Chondrocyte (in vitro differentiated cells): ENCODE results near the gene CASP7. TPM values are rescaled to one million over a fixed set of nuclear protein-coding genes. Genes with fewer than 3 reads are reported as not detected.

Experiments
- DNase-seq: peaks from one replicate; pipeline ENCODE4 v3.0.0; 2021; ENCODE audit warnings: mixed read lengths, low spot score
- H3K27ac Mint-ChIP-seq: one replicate; pipeline ENCODE4 v1.8.0; 2021; ENCODE audit warnings: mild to moderate bottlenecking, moderate library complexity, mixed read lengths; ENCODE audit not compliant: unreplicated experiment
- H3K27me3 Mint-ChIP-seq: 2 replicates; pipeline ENCODE4 v1.8.0; 2021; ENCODE audit warnings: low read depth, mixed read lengths
- H3K36me3 Mint-ChIP-seq: 2 replicates; pipeline ENCODE4 v1.8.0; 2021; ENCODE audit warnings: low read depth, mixed read lengths
- H3K4me1 Mint-ChIP-seq: 2 replicates; pipeline ENCODE4 v1.8.0; 2021; ENCODE audit warnings: low read depth, mild to moderate bottlenecking, mixed read lengths
- H3K4me3 Mint-ChIP-seq: one replicate; pipeline ENCODE4 v1.8.0; 2021; ENCODE audit warnings: mild to moderate bottlenecking, moderate library complexity, mixed read lengths; ENCODE audit not compliant: unreplicated experiment
- H3K9me3 Mint-ChIP-seq: 2 replicates; pipeline ENCODE4 v1.8.0; 2021; ENCODE audit warnings: low read depth, mixed read lengths
- microRNA-seq: library from miRNA; unstranded; fragments of <30 nt; microRNA quantifications from one replicate; pipeline ENCODE4 v1.2.0, GENCODE V29; 2020; ENCODE audit warnings: borderline number of aligned reads
- total RNA-seq: library from RNA; stranded (reverse); gene quantifications from 3 replicates; pipeline ENCODE4 v1.2.1, GENCODE V29; 2021
- TF ChIP-seq, protein P1 (sequence below): fragments of 200-600 bp; sonication (generic); IDR thresholded peaks from 2 replicates; pipeline ENCODE4 v1.5.0; 2021; ENCODE audit warnings: antibody characterized with exemption, mild to moderate bottlenecking, moderate library complexity

The CASP7 gene
- total RNA-seq, 1 donor from 2014 or later: 24.0 TPM

DNA sequence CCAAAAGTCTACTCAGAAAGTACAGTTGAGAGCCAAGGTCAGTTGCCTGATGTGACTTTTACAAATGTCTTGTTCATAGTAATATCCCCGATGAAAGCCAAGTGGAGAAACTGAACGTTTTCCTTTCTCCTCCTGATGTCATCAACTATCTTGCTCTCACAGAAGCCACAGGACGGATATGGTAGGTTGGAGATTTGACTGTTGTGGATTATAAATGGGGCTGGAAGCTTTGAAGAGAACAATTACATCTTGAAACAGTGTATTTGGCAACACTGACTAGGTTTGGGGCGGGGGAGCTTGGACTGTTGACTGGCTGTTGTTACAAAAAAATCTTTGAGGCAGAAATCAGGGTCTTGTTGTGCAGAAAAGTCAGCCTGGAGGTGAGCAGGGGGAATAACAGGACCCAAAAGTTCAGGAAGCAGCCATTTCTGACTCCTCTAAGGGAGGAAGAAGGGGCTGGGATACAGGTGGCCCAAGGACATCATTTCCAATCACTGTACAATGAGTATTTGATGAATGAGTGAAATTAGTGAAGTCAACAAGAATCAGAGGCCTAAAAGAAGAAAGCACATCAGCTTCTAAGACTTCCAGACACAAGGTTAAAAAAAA, 96.1 kb downstream of the CASP7 start:
- Mint-ChIP-seq H3K4me3 (no peak overlapping the region), H3K27me3 (peaks cover 11% of the 10 kb centered on the region), H3K27ac (no peak overlapping the region), H3K36me3 (peaks cover 2% of the 10 kb centered on the region), H3K9me3 (no peaks in the 10 kb centered on the region), H3K4me1 (no peaks in the 10 kb centered on the region)
- no peak for DNase-seq
- TF ChIP-seq, protein P1, sequence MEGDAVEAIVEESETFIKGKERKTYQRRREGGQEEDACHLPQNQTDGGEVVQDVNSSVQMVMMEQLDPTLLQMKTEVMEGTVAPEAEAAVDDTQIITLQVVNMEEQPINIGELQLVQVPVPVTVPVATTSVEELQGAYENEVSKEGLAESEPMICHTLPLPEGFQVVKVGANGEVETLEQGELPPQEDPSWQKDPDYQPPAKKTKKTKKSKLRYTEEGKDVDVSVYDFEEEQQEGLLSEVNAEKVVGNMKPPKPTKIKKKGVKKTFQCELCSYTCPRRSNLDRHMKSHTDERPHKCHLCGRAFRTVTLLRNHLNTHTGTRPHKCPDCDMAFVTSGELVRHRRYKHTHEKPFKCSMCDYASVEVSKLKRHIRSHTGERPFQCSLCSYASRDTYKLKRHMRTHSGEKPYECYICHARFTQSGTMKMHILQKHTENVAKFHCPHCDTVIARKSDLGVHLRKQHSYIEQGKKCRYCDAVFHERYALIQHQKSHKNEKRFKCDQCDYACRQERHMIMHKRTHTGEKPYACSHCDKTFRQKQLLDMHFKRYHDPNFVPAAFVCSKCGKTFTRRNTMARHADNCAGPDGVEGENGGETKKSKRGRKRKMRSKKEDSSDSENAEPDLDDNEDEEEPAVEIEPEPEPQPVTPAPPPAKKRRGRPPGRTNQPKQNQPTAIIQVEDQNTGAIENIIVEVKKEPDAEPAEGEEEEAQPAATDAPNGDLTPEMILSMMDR: no peak

DNA sequence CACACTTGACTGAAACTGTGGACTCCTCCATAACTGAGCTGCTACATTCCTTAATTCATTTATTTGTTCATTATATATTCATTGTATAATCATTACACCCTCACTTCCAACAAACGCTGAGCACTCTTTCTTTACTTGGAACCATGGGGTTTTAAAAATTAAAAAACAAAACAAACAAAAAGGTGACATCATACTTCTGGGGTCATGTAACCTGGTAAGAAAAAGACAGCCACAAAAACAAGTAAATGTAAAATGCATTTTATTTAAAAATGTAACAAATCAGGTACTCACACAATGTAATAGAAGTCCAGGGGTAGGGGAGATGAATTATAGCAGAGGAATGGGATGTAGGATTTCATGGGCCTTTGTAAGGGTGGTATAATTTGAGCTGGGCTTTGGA, 96.8 kb downstream of the CASP7 start:
- Mint-ChIP-seq H3K27ac (no peak overlapping the region), H3K36me3 (peaks cover 2% of the 10 kb centered on the region), H3K4me3 (no peak overlapping the region), H3K4me1 (no peaks in the 10 kb centered on the region), H3K9me3 (no peaks in the 10 kb centered on the region), H3K27me3 (peaks cover 7% of the 10 kb centered on the region)
- TF ChIP-seq, protein P1: no peak
- no peak for DNase-seq

Small RNAs within 50 kb of the gene (microRNA-seq; reads per million reads assigned to microRNA genes)
- not detected for gene MIR4483

Other genes with a start within 250 kb of the CASP7 start
- not detected in 3 replicates for gene HABP2, start 126.9 kb upstream of the CASP7 start, total RNA-seq
- not detected in 3 replicates for gene NRAP, start 15.9 kb upstream of the CASP7 start, total RNA-seq
- gene PLEKHS1, start 71.8 kb downstream of the CASP7 start, total RNA-seq: not detected in 3 replicates
- gene DCLRE1A, start 174.2 kb downstream of the CASP7 start, total RNA-seq: 5.7 to 7.0 TPM (median 6.3 TPM) in 3 replicates
- gene NHLRC2, start 174.7 kb downstream of the CASP7 start, total RNA-seq: 26.3 to 47.2 TPM (median 29.2 TPM) in 3 replicates